KMS-11 (cell line): ENCODE results near the gene RTTN.
"Not testable (repeated sequence)": the region's sequence is repeated elsewhere in the genome, so short reads cannot be mapped to it uniquely, and the experiment has no call there.

ENCODE experiments used
- H2AFZ ChIP-seq: fragments of 200-600 bp; sonication (generic); 2 replicates; pipeline ENCODE4 v1.6.1; 2016; ENCODE audit warnings: antibody characterized with exemption, mixed run types, low read depth
- H3K27ac ChIP-seq: fragments of 200-600 bp; sonication (generic); 2 replicates; pipeline ENCODE4 v1.6.1; 2016; ENCODE audit warnings: mild to moderate bottlenecking, mixed run types
- H3K27me3 ChIP-seq: fragments of 200-600 bp; sonication (generic); 2 replicates; pipeline ENCODE4 v1.6.1; 2017; ENCODE audit warnings: mild to moderate bottlenecking, low read depth, mixed run types, moderate library complexity; ENCODE audit not compliant: insufficient read depth
- H3K36me3 ChIP-seq: fragments of 200-600 bp; sonication (generic); 2 replicates; pipeline ENCODE4 v1.6.1; 2017; ENCODE audit warnings: mild to moderate bottlenecking, mixed run types; ENCODE audit not compliant: insufficient read depth
- H3K4me1 ChIP-seq: fragments of 200-600 bp; sonication (generic); 2 replicates; pipeline ENCODE4 v1.6.1; 2016; ENCODE audit warnings: mild to moderate bottlenecking, low read depth, mixed run types; ENCODE audit not compliant: poor library complexity, severe bottlenecking
- H3K4me2 ChIP-seq: fragments of 200-600 bp; sonication (generic); 2 replicates; pipeline ENCODE4 v1.7.0; 2016; ENCODE audit warnings: mild to moderate bottlenecking, mixed run types
- H3K4me3 ChIP-seq: fragments of 200-600 bp; sonication (generic); IDR thresholded peaks from 2 replicates; pipeline ENCODE4 v1.6.1; 2017; ENCODE audit warnings: low read depth, low read length, mixed read lengths; ENCODE audit not compliant: insufficient read depth
- H3K79me2 ChIP-seq: fragments of 200-600 bp; sonication (generic); 2 replicates; pipeline ENCODE4 v1.6.1; 2016; ENCODE audit warnings: low read depth, mixed run types; ENCODE audit not compliant: insufficient read depth
- H3K9ac ChIP-seq: fragments of 200-600 bp; sonication (generic); 2 replicates; pipeline ENCODE4 v1.6.1; 2016; ENCODE audit warnings: mild to moderate bottlenecking, mixed run types
- H4K20me1 ChIP-seq: fragments of 200-600 bp; sonication (generic); 2 replicates; pipeline ENCODE4 v1.6.1; 2016; ENCODE audit warnings: mild to moderate bottlenecking, mixed run types; ENCODE audit not compliant: insufficient read depth
- TF ChIP-seq, protein P1 (sequence below): fragments of 200-600 bp; sonication (generic); conservative IDR thresholded peaks from 2 replicates; pipeline ENCODE4 v1.6.1; 2017; ENCODE audit warnings: low read depth, mild to moderate bottlenecking, antibody characterized with exemption, low read length, moderate library complexity, mixed read lengths

Gene RTTN

GRCh38 chr18:70113511-70113910 is 92.0 kb downstream of the RTTN start:
- no peak overlapping the region for H3K9ac ChIP-seq
- H3K79me2 ChIP-seq = no peaks in the 10 kb centered on the region
- H2AFZ ChIP-seq = no peak overlapping the region
- H3K4me3 ChIP-seq = no peak overlapping the region
- no peak overlapping the region for H3K4me2 ChIP-seq
- no peaks in the 10 kb centered on the region for H3K27me3 ChIP-seq
- H4K20me1 ChIP-seq = no peaks in the 10 kb centered on the region
- no peak overlapping the region for H3K27ac ChIP-seq
- TF ChIP-seq, protein P1, sequence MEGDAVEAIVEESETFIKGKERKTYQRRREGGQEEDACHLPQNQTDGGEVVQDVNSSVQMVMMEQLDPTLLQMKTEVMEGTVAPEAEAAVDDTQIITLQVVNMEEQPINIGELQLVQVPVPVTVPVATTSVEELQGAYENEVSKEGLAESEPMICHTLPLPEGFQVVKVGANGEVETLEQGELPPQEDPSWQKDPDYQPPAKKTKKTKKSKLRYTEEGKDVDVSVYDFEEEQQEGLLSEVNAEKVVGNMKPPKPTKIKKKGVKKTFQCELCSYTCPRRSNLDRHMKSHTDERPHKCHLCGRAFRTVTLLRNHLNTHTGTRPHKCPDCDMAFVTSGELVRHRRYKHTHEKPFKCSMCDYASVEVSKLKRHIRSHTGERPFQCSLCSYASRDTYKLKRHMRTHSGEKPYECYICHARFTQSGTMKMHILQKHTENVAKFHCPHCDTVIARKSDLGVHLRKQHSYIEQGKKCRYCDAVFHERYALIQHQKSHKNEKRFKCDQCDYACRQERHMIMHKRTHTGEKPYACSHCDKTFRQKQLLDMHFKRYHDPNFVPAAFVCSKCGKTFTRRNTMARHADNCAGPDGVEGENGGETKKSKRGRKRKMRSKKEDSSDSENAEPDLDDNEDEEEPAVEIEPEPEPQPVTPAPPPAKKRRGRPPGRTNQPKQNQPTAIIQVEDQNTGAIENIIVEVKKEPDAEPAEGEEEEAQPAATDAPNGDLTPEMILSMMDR = no peak
- peaks cover 4% of the 10 kb centered on the region for H3K4me1 ChIP-seq
- H3K36me3 ChIP-seq = peaks cover 28% of the 10 kb centered on the region; the same call in 1 of the 2 replicates

GRCh38 chr18:70110678-70111077 is 94.8 kb downstream of the RTTN start:
- H3K36me3 ChIP-seq = peaks cover 31% of the 10 kb centered on the region
- no peaks in the 10 kb centered on the region for H3K4me1 ChIP-seq
- no peaks in the 10 kb centered on the region for H3K79me2 ChIP-seq
- H2AFZ ChIP-seq = no peak overlapping the region
- H3K27me3 ChIP-seq = no peaks in the 10 kb centered on the region
- H3K9ac ChIP-seq = no peak overlapping the region
- TF ChIP-seq, protein P1 = no peak
- H4K20me1 ChIP-seq = no peaks in the 10 kb centered on the region
- no peak overlapping the region for H3K4me3 ChIP-seq
- no peak overlapping the region for H3K27ac ChIP-seq
- no peak overlapping the region for H3K4me2 ChIP-seq

DNA sequence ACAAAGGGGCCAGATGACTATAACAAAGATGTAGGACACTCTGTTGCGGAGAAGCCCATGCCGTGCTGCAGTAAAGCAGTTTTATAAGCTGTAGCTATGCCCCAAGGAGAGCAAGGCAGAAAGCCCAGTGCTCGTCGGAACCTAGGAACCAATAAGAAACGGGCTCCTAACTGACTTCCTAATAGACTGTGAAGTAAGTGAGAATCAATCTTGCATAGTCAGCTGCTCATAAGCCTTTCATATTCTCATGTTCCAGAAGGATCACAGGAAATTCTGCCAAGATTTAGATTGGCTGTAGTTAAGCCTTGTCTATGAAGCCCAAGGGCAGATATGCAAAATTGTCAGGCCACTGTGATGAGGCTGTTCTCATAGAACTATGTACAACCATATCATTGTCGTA is 98.4 kb downstream of the RTTN start:
- Histone ChIP-seq H3K27ac (no peak overlapping the region), H2AFZ (no peak overlapping the region), H3K36me3 (peaks cover 19% of the 10 kb centered on the region), H3K4me1 (no peaks in the 10 kb centered on the region), H4K20me1 (no peaks in the 10 kb centered on the region), H3K79me2 (no peaks in the 10 kb centered on the region), H3K4me2 (no peak overlapping the region), H3K27me3 (no peaks in the 10 kb centered on the region), H3K4me3 (no peak overlapping the region), H3K9ac (no peak overlapping the region)
- TF ChIP-seq, protein P1 = no peak

DNA sequence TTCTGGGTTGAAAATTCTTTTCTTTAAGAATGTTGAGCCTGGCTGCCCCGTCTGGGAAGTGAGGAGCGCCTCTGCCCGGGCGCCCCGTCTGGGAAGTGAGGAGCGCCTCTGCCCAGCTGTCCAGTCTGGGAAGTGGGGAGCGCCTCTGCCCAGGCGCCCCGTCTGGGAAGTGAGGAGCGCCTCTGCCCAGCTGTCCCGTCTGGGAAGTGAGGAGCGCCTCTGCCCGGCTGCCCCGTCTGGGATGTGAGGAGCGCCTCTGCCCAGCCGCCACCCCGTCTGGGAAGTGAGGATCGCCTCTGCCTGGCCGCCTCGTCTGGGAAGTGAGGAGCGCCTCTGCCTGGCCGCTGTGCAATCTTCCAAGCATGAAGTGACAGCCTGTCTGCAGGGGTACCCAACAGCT is 102.6 kb downstream of the RTTN start:
- H4K20me1 ChIP-seq, H3K79me2 ChIP-seq, H3K4me1 ChIP-seq, H3K36me3 ChIP-seq, H3K27me3 ChIP-seq, H3K4me3 ChIP-seq, H3K27ac ChIP-seq, H3K9ac ChIP-seq, H3K4me2 ChIP-seq, H2AFZ ChIP-seq: not testable (repeated sequence)

- no peaks in the 10 kb centered on the region for H3K36me3 ChIP-seq
- H3K27me3 ChIP-seq = no peaks in the 10 kb centered on the region
- no peaks in the 10 kb centered on the region for H4K20me1 ChIP-seq
- TF ChIP-seq, protein P1 = no peak
- H3K27ac ChIP-seq = no peak overlapping the region
- no peak overlapping the region for H3K9ac ChIP-seq
- peaks cover 11% of the 10 kb centered on the region for H3K4me1 ChIP-seq
- H2AFZ ChIP-seq = no peak overlapping the region
- H3K4me3 ChIP-seq = no peak overlapping the region
- H3K4me2 ChIP-seq = no peak overlapping the region
- H3K79me2 ChIP-seq = no peaks in the 10 kb centered on the region
Measured at GRCh38 chr18:70089858-70090257, 115.6 kb downstream of the RTTN start.
